Measurements from ENCODE around the gene TLE3. TPM values are rescaled to one million over a fixed set of nuclear protein-coding genes. Genes with fewer than 3 reads are reported as not detected.

TLE3 gene
- total RNA-seq, 1 experiment from 2014 or later: 98.2 TPM

- Histone ChIP-seq H3K79me2 (ENCODE audit: insufficient read depth, low read length) (no peaks in the 10 kb centered on the region), H3K9ac (ENCODE audit: extremely low read depth, insufficient read length, low read length) (no peak overlapping the region), H4K91ac (ENCODE audit: insufficient read length, low read depth, low read length) (no peak overlapping the region), H3K18ac (ENCODE audit: insufficient read length, low read depth, low read length) (no peak overlapping the region), H3K4me2 (ENCODE audit: insufficient read depth, insufficient read length, low read length) (no peak overlapping the region), H3K4me1 (ENCODE audit: insufficient read depth, low read length) (no peaks in the 10 kb centered on the region; the same call in 1 of the 2 replicates), H3K27ac (ENCODE audit: insufficient read length, low read depth, low read length) (no peak overlapping the region), H3K9me3 (ENCODE audit: control insufficient read depth, low read depth, low read length) (no peaks in the 10 kb centered on the region), H4K20me1 (ENCODE audit: control insufficient read depth, insufficient read depth, insufficient read length) (peaks cover 2% of the 10 kb centered on the region), H2BK5ac (ENCODE audit: insufficient read length, low read length) (no peak overlapping the region), H2AFZ (ENCODE audit: low read length) (no peak overlapping the region), H2BK15ac (ENCODE audit: low read depth, low read length) (no peak overlapping the region), H3K23ac (ENCODE audit: insufficient read length, low read depth, low read length) (no peak overlapping the region), H4K5ac (ENCODE audit: insufficient read length, low read depth, low read length) (no peak overlapping the region), H2BK120ac (ENCODE audit: low read depth, low read length, poor library complexity, severe bottlenecking) (no peak overlapping the region), H2BK20ac (ENCODE audit: low read depth, low read length, poor library complexity, severe bottlenecking) (no peak overlapping the region), H3K23me2 (ENCODE audit: insufficient read length, low read depth, low read length, poor library complexity, severe bottlenecking) (no peaks in the 10 kb centered on the region), H3T11ph (ENCODE audit: low read length) (no peak overlapping the region), H3K27me3 (ENCODE audit: insufficient read depth, low read length) (no peaks in the 10 kb centered on the region), H3K4ac (ENCODE audit: low read depth, low read length) (no peak overlapping the region), H3K14ac (ENCODE audit: insufficient read depth, low read length) (peak overlapping the region; percentile 2; the same call in 1 of the 2 replicates), H2BK12ac (ENCODE audit: insufficient read length, low read depth, low read length) (no peak overlapping the region), H4K8ac (replicated peaks; ENCODE audit: insufficient read length, low read depth, low read length) (no peak overlapping the region), H2AK5ac (ENCODE audit: insufficient read length, low read length) (no peak overlapping the region), H3K79me1 (ENCODE audit: insufficient read depth, low read depth, low read length, poor library complexity, severe bottlenecking) (no peaks in the 10 kb centered on the region), H3K56ac (ENCODE audit: insufficient read length, low read depth, low read length) (no peak overlapping the region)
- no peak overlapping the region; a peak in 1 of 7 replicates for H3K27ac Mint-ChIP-seq
- TF ChIP-seq CTCF (conservative IDR thresholded peaks at IDR 0.05): no peak
- H3K27me3 Mint-ChIP-seq (ENCODE audit: low read depth): peaks cover 5% of the 10 kb centered on the region
- H3K4me3 Mint-ChIP-seq: peak overlapping the region in 1 of 2 experiments; percentile 29; a peak in 1 of 5 replicates
- H3K4me1 Mint-ChIP-seq: peaks cover 21 to 30% of the 10 kb centered on the region in 2 experiments
- H3K36me3 Mint-ChIP-seq (ENCODE audit: insufficient read depth in 1 of 3, low read depth in 3 of 3): peaks cover 0 to 11% (median 3%) of the 10 kb centered on the region in 3 experiments; a peak in 4 of 7 replicates
- DNase-seq: no peak
- peaks cover 7 to 11% of the 10 kb centered on the region in 2 experiments for H3K9me3 Mint-ChIP-seq
- no CpG with 5 or more reads among the region's 7 CpGs for WGBS (ENCODE audit: extremely low coverage, insufficient read length, low lambda C conversion rate)
These were observed 74.5 kb downstream of the TLE3 start for GRCh38 chr15:70023064-70023768.

All from H9 (cell line).